Smooth muscle cell of the brain vasculature (primary cell): ENCODE data around the gene LYRM9.
A peak's percentile ranks its signal among the peaks of the same experiment; 100 is the strongest.
"Not testable (repeated sequence)": the region's sequence is repeated elsewhere in the genome, so short reads cannot be mapped to it uniquely, and the experiment has no call there.

Experiments used
- DNase-seq: peaks from one replicate; pipeline ENCODE4 v3.0.0-alpha.2; 2012; ENCODE audit warnings: low read depth, low spot score

Gene LYRM9

GRCh38 chr17:27892866-27893769, at the start of gene LYRM9:
Gene LYRM9 (minus strand): TSS chr17:27893365. CDS start chr17:27882694, 10,671 bp downstream.
- peak; percentile 53 for DNase-seq

GRCh38 chr17:27940503-27941428, 47.6 kb upstream of the LYRM9 start:
- DNase-seq: no peak

GRCh38 chr17:27939474-27940465, 46.6 kb upstream of the LYRM9 start:
- no peak for DNase-seq

GRCh38 chr17:27938864-27939263, 45.7 kb upstream of the LYRM9 start:
- DNase-seq: no peak

- DNase-seq: no peak
These were observed 45.1 kb upstream of the LYRM9 start for GRCh38 chr17:27938241-27938640.

GRCh38 chr17:27937025-27937546, 43.9 kb upstream of the LYRM9 start:
- DNase-seq: no peak

- DNase-seq: no peak
These were observed 36.8 kb upstream of the LYRM9 start for GRCh38 chr17:27930000-27930399.

GRCh38 chr17:27928587-27928986, 35.4 kb upstream of the LYRM9 start:
- DNase-seq: no peak

GRCh38 chr17:27927781-27928180, 34.6 kb upstream of the LYRM9 start:
- no peak for DNase-seq

- no peak for DNase-seq
These were observed 28.4 kb upstream of the LYRM9 start for GRCh38 chr17:27921599-27921998.

- no peak for DNase-seq
These were observed 27.9 kb upstream of the LYRM9 start for GRCh38 chr17:27921077-27921476.

- DNase-seq: no peak
These were observed 27.4 kb upstream of the LYRM9 start for GRCh38 chr17:27920569-27920968.

GRCh38 chr17:27919079-27919478, 25.9 kb upstream of the LYRM9 start:
- no peak for DNase-seq

- no peak for DNase-seq
These were observed 25.3 kb upstream of the LYRM9 start for GRCh38 chr17:27918498-27918897.

- no peak for DNase-seq
These were observed 23.8 kb upstream of the LYRM9 start for GRCh38 chr17:27917000-27917399.

- no peak for DNase-seq
These were observed 22.5 kb upstream of the LYRM9 start for GRCh38 chr17:27915709-27916108.

GRCh38 chr17:27914382-27914781, 21.2 kb upstream of the LYRM9 start:
- no peak for DNase-seq

- DNase-seq: no peak
These were observed 19.8 kb upstream of the LYRM9 start for GRCh38 chr17:27912964-27913363.

GRCh38 chr17:27912299-27912698, 19.1 kb upstream of the LYRM9 start:
- not testable (repeated sequence) for DNase-seq

- DNase-seq: no peak
These were observed 14.9 kb upstream of the LYRM9 start for GRCh38 chr17:27907976-27908558.

- no peak for DNase-seq
These were observed 13.5 kb upstream of the LYRM9 start for GRCh38 chr17:27906623-27907022.
